Measurements from ENCODE around the gene HIPK3. TPM values are rescaled to one million over a fixed set of nuclear protein-coding genes. Genes with fewer than 3 reads are reported as not detected.

The HIPK3 gene
- total and polyA plus RNA-seq, 2 donors from 2014 or later, result 17.3 to 162 TPM

- no peaks in the 10 kb centered on the region for H3K36me3 ChIP-seq (ENCODE audit: control insufficient read depth in 2 of 3, insufficient read depth in 3 of 3, low read length in 3 of 3)
- no peak overlapping the region for H3K4me3 ChIP-seq (ENCODE audit: low read length in 3 of 3)
- H3K27me3 ChIP-seq (ENCODE audit: control insufficient read depth, insufficient read depth, low read length), result no peaks in the 10 kb centered on the region
- H3K27ac ChIP-seq (ENCODE audit: low read depth in 2 of 2, low read length in 2 of 2), result no peak overlapping the region
- no peak for TF ChIP-seq CTCF (IDR thresholded peaks at IDR 0.05; ENCODE audit: borderline replicate concordance, extremely low read depth, insufficient read depth)
- H3K4me1 ChIP-seq (ENCODE audit: control insufficient read depth in 2 of 3, insufficient read depth in 2 of 3, low read depth in 1 of 3, low read length in 3 of 3), result peaks cover 0 to 12% (median 8%) of the 10 kb centered on the region in 3 donors
- intact Hi-C loops (cut with DNase I), result no loop called here
- FAIRE-seq, result no peak
- H3K9ac ChIP-seq (ENCODE audit: low read length in 3 of 3), result no peak overlapping the region
- H3K9me3 ChIP-seq (ENCODE audit: control insufficient read depth in 2 of 3, insufficient read depth in 1 of 3, low read length in 3 of 3), result no peaks in the 10 kb centered on the region
- DNase-seq, result peak in 2 of 5 donors; percentile 19 to 73
Observed at GRCh38 chr11:33266393-33267215, 9.4 kb downstream of the HIPK3 start.

GRCh38 chr11:33268945-33269540, 11.9 kb downstream of the HIPK3 start:
- FAIRE-seq (no peak), DNase-seq (no peak)
- H3K27me3 ChIP-seq (ENCODE audit: control insufficient read depth, insufficient read depth, low read length), result no peaks in the 10 kb centered on the region
- H3K4me1 ChIP-seq (ENCODE audit: control insufficient read depth in 2 of 3, insufficient read depth in 2 of 3, low read depth in 1 of 3, low read length in 3 of 3), result peaks cover 0 to 17% (median 8%) of the 10 kb centered on the region in 3 donors
- intact Hi-C loops (cut with DNase I), result no loop called here
- H3K4me3 ChIP-seq (ENCODE audit: low read length in 3 of 3), result no peak overlapping the region
- H3K36me3 ChIP-seq (ENCODE audit: control insufficient read depth in 2 of 3, insufficient read depth in 3 of 3, low read length in 3 of 3), result no peaks in the 10 kb centered on the region
- H3K9ac ChIP-seq (ENCODE audit: low read length in 3 of 3), result no peak overlapping the region
- no peaks in the 10 kb centered on the region for H3K9me3 ChIP-seq (ENCODE audit: control insufficient read depth in 2 of 3, insufficient read depth in 1 of 3, low read length in 3 of 3)
- no peak overlapping the region for H3K27ac ChIP-seq (ENCODE audit: low read depth in 2 of 2, low read length in 2 of 2)
- TF ChIP-seq CTCF (IDR thresholded peaks at IDR 0.05; ENCODE audit: borderline replicate concordance, extremely low read depth, insufficient read depth), result no peak

GRCh38 chr11:33269822-33270221, 12.6 kb downstream of the HIPK3 start:
- DNase-seq (no peak), FAIRE-seq (no peak)
- no peaks in the 10 kb centered on the region for H3K9me3 ChIP-seq (ENCODE audit: control insufficient read depth in 2 of 3, insufficient read depth in 1 of 3, low read length in 3 of 3)
- H3K27me3 ChIP-seq (ENCODE audit: control insufficient read depth, insufficient read depth, low read length), result no peaks in the 10 kb centered on the region
- no peak overlapping the region for H3K27ac ChIP-seq (ENCODE audit: low read depth in 2 of 2, low read length in 2 of 2)
- intact Hi-C loops (cut with DNase I), result no loop called here
- peaks cover 0 to 18% (median 8%) of the 10 kb centered on the region in 3 donors for H3K4me1 ChIP-seq (ENCODE audit: control insufficient read depth in 2 of 3, insufficient read depth in 2 of 3, low read depth in 1 of 3, low read length in 3 of 3)
- no peak for TF ChIP-seq CTCF (IDR thresholded peaks at IDR 0.05; ENCODE audit: borderline replicate concordance, extremely low read depth, insufficient read depth)
- H3K36me3 ChIP-seq (ENCODE audit: control insufficient read depth in 2 of 3, insufficient read depth in 3 of 3, low read length in 3 of 3), result no peaks in the 10 kb centered on the region
- H3K4me3 ChIP-seq (ENCODE audit: low read length in 3 of 3), result no peak overlapping the region
- H3K9ac ChIP-seq (ENCODE audit: low read length in 3 of 3), result no peak overlapping the region
